Lower leg skin (tissue), 4 donors: ENCODE measurements around the gene ZC3H14. TPM values are rescaled to one million over a fixed set of nuclear protein-coding genes. Genes with fewer than 3 reads are reported as not detected.

ENCODE experiments used
- DNase-seq, 2 donors: peaks; one replicate each; pipeline ENCODE4 v3.0.0-alpha.2; 2019; ENCODE audit warnings: low spot score in 2 of 2
- H3K4me3 ChIP-seq: fragments of 200-600 bp; sonication (generic); 2 replicates; pipeline ENCODE4 v1.5.1; 2017; ENCODE audit warnings: mild to moderate bottlenecking, low read depth; ENCODE audit not compliant: poor library complexity, severe bottlenecking
- POLR2A ChIP-seq, 2 donors: fragments of 450-650 bp; IDR thresholded peaks; one replicate each; pipeline ENCODE4 v1.6.1; 2016 to 2017; ENCODE audit warnings: antibody characterized with exemption in 2 of 2, mild to moderate bottlenecking in 1 of 2, moderate library complexity in 1 of 2
- WGBS, 2 donors: methylation state at CpG; one replicate each; pipeline ENCODE4 v1.1.5; 2018; 5-methylcytosine and 5-hydroxymethylcytosine counted together
- intact Hi-C: fragments of 100-400 bp; cut with DNase I; formaldehyde crosslinking; loops from one replicate; pipeline ENCODE4 v1.15.0; 2023; ENCODE audit warnings: low total_unique reads
- total RNA-seq, 4 donors: library from RNA; depleted of rRNA; stranded (reverse); fragments of >200 nt; gene quantifications; one replicate each; pipeline ENCODE4 v1.1.0, GENCODE V29; 2016
- TF ChIP-seq, protein P1 (sequence below), 3 donors: fragments of 450-650 bp; IDR thresholded peaks; one replicate each; pipeline ENCODE4 v1.5.1; 2016; ENCODE audit warnings: antibody characterized with exemption in 3 of 3, mild to moderate bottlenecking in 3 of 3, moderate library complexity in 2 of 3

ZC3H14 gene
- total RNA-seq, 4 donors from 2014 or later: 45.2 to 54.5 (median 51.4) TPM

DNA sequence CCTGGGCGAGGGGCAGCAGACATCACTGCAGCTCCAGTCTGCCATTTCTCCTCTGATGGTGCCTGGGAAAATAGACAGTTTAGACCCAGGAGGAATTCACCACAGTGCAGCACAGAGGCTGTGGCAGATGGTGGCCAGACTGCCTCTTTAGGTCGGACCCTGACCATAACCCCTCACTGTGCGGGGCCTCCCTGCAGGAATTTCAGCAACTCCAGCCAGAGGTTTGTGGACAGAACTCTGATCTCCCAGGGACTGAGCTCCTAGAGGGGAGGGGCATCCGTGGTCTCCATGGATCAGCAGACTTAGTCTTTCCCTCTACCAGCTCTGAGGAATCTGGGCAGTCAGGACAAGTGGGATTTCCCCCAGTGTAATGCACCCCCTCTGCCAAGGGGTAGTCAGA lies 106.5 kb downstream of the ZC3H14 start:
- no peak for DNase-seq
- H3K4me3 ChIP-seq: no peak overlapping the region
- TF ChIP-seq, protein P1, sequence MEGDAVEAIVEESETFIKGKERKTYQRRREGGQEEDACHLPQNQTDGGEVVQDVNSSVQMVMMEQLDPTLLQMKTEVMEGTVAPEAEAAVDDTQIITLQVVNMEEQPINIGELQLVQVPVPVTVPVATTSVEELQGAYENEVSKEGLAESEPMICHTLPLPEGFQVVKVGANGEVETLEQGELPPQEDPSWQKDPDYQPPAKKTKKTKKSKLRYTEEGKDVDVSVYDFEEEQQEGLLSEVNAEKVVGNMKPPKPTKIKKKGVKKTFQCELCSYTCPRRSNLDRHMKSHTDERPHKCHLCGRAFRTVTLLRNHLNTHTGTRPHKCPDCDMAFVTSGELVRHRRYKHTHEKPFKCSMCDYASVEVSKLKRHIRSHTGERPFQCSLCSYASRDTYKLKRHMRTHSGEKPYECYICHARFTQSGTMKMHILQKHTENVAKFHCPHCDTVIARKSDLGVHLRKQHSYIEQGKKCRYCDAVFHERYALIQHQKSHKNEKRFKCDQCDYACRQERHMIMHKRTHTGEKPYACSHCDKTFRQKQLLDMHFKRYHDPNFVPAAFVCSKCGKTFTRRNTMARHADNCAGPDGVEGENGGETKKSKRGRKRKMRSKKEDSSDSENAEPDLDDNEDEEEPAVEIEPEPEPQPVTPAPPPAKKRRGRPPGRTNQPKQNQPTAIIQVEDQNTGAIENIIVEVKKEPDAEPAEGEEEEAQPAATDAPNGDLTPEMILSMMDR (IDR thresholded peaks at IDR 0.05): no peak
- no peak for TF ChIP-seq POLR2A (IDR thresholded peaks at IDR 0.05)
- intact Hi-C loops: loop anchor here (5.0 kb wide), 1 partner anchor 203 kb away; no protein-coding TSS in a partner anchor
- WGBS, 2 donors: 72 to 84% methylated on average over 3 to 4 of the region's 4 CpGs

Other genes with a start within 250 kb of the ZC3H14 start
- under 1 TPM in 1 of 4 donors, not detected in 3; 0.02 TPM for gene KCNK10, start 239.8 kb upstream of the ZC3H14 start, total RNA-seq
- gene SPATA7, start 177.4 kb upstream of the ZC3H14 start, total RNA-seq: 10 to 100 TPM in 2 of 4 donors, 1 to 10 TPM in 2; 5.2 to 17.0 (median 11.7) TPM
- gene PTPN21, start 8.0 kb upstream of the ZC3H14 start, total RNA-seq: 10 to 100 TPM; 39.5 to 76.9 (median 64.0) TPM
- gene EML5, start 229.9 kb downstream of the ZC3H14 start, total RNA-seq: under 1 TPM; 0.17 to 0.62 (median 0.56) TPM